Activated CD8-positive, alpha-beta T cell treated with anti-CD3 and anti-CD28 coated beads for 36 hours (primary cell): Measurements from ENCODE around the gene AGBL1. TPM values are rescaled to one million over a fixed set of nuclear protein-coding genes. Genes with fewer than 3 reads are reported as not detected.

Source experiments
- ATAC-seq: fragments of 200-7000 bp; cut with Tn5 transposase; one replicate; pipeline ENCODE4 v1.10.0; 2021; ENCODE audit warnings: mild to moderate bottlenecking, moderate library complexity
- CTCF ChIA-PET: fragments of 350-600 bp; sonication (Branson Sonifier 250); formaldehyde crosslinking; loops from one replicate; lab custom pipeline; 2021; ENCODE audit warnings: antibody characterized with exemption; lab: Charles Lee
- POLR2A ChIA-PET: fragments of 350-600 bp; sonication (Branson Sonifier 250); formaldehyde crosslinking; loops from one replicate; lab custom pipeline; 2021; ENCODE audit warnings: antibody characterized with exemption; lab: Charles Lee
- DNase-seq: peaks from one replicate; pipeline ENCODE4 v3.0.0-alpha.2; 2020
- H3K27ac Mint-ChIP-seq: one replicate; pipeline ENCODE4 v1.8.0; 2021; ENCODE audit warnings: mild to moderate bottlenecking, mixed read lengths
- H3K27me3 Mint-ChIP-seq: one replicate; pipeline ENCODE4 v1.8.0; 2021; ENCODE audit warnings: mixed read lengths
- H3K36me3 Mint-ChIP-seq: one replicate; pipeline ENCODE4 v1.8.0; 2021; ENCODE audit warnings: low read depth, mixed read lengths
- H3K4me1 Mint-ChIP-seq: one replicate; pipeline ENCODE4 v1.8.0; 2021; ENCODE audit warnings: low read depth, mixed read lengths
- H3K4me3 Mint-ChIP-seq: one replicate; pipeline ENCODE4 v1.8.0; 2021; ENCODE audit warnings: mild to moderate bottlenecking, moderate library complexity, mixed read lengths
- H3K9me3 Mint-ChIP-seq: one replicate; pipeline ENCODE4 v1.8.0; 2021; ENCODE audit warnings: mixed read lengths
- intact Hi-C: fragments of 100-400 bp; cut with micrococcal nuclease; formaldehyde crosslinking; loops from one replicate; pipeline ENCODE4 v1.10.0; 2022
- total RNA-seq, 2 experiments: library from RNA; stranded (reverse); gene quantifications; one replicate each; pipeline ENCODE4 v1.2.3, GENCODE V29; 2021
- TF ChIP-seq, protein P1 (sequence below): fragments of 200-600 bp; IDR thresholded peaks from one replicate; pipeline ENCODE4 v1.8.0; 2022; ENCODE audit warnings: antibody characterized with exemption, mild to moderate bottlenecking

Gene AGBL1
- total RNA-seq, 2 experiments from 2014 or later: not detected

DNA sequence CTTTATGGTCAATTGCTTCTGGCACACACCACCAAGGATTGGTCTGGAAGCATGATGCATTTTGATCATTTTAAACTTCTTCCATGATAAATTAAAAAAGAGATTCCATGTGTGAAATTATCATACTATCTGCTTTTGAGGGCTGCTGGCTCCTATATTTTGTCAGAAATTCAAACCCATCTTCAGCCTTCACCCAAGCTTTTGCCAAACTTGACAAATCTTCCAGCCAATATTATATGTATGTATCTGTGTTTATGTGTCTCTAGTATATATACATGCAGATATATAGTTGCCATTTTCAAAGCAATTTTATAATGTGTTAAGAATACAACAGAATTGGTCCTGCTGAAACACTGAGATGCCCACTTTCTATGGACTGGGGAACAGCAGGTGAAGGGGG, 275.7 kb downstream of the AGBL1 start:
- TF ChIP-seq, protein P1, sequence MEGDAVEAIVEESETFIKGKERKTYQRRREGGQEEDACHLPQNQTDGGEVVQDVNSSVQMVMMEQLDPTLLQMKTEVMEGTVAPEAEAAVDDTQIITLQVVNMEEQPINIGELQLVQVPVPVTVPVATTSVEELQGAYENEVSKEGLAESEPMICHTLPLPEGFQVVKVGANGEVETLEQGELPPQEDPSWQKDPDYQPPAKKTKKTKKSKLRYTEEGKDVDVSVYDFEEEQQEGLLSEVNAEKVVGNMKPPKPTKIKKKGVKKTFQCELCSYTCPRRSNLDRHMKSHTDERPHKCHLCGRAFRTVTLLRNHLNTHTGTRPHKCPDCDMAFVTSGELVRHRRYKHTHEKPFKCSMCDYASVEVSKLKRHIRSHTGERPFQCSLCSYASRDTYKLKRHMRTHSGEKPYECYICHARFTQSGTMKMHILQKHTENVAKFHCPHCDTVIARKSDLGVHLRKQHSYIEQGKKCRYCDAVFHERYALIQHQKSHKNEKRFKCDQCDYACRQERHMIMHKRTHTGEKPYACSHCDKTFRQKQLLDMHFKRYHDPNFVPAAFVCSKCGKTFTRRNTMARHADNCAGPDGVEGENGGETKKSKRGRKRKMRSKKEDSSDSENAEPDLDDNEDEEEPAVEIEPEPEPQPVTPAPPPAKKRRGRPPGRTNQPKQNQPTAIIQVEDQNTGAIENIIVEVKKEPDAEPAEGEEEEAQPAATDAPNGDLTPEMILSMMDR: no peak
- ATAC-seq: no peak
- Mint-ChIP-seq H3K4me3 (no peak overlapping the region), H3K9me3 (no peaks in the 10 kb centered on the region), H3K4me1 (no peaks in the 10 kb centered on the region), H3K27me3 (no peaks in the 10 kb centered on the region), H3K27ac (no peak overlapping the region), H3K36me3 (no peaks in the 10 kb centered on the region)
- CTCF ChIA-PET: no interaction called here
- POLR2A ChIA-PET: no interaction called here
- no peak for DNase-seq
- intact Hi-C loops: no loop called here

DNA sequence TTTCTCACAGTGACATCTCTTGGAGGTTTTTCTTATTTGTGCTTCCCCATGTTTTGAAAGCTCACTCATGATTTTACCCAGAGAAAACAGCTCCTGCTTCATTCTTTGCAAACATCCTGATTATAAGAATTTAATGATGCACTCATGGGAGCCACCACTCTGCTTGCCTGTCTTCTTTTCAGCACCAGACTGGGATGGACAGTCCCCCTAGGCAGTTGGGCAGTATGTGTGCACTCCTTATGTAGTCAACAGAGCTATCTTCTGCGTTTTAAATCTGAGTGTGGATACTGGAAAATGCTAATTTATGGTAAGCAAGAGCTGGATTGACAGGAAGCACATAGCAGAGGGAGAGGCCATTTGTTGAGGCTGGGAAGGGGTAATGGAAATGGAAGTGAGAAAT, 276.1 kb downstream of the AGBL1 start:
- CTCF ChIA-PET: no interaction called here
- TF ChIP-seq, protein P1: no peak
- Mint-ChIP-seq H3K27ac (no peak overlapping the region), H3K4me3 (no peak overlapping the region), H3K4me1 (no peaks in the 10 kb centered on the region), H3K27me3 (no peaks in the 10 kb centered on the region), H3K9me3 (no peaks in the 10 kb centered on the region), H3K36me3 (no peaks in the 10 kb centered on the region)
- intact Hi-C loops: no loop called here
- DNase-seq (no peak), ATAC-seq (no peak)
- POLR2A ChIA-PET: no interaction called here

DNA sequence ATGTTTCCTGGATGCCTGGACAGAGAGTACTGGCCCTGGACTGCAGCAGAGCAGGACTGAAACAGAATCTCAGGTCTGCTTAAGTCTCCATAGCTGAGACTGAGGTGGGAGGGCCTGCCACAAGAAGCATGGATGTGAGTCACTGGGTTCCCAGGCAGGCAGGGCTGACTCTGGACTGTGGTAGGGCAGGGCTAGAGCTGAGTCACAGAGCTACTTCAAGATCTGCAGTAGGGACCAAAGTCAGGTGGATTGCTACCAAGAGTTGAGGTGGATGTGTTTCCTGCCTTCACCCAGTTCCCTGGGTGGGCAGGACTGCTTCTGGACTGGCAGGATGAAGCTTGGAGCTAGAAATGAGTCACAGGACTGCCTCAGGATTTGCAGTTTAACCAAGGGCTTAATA, 282.9 kb downstream of the AGBL1 start:
- no peak overlapping the region for H3K4me3 Mint-ChIP-seq
- peaks cover 3% of the 10 kb centered on the region for H3K27me3 Mint-ChIP-seq
- peak; percentile 6 for DNase-seq
- peaks cover 5% of the 10 kb centered on the region for H3K9me3 Mint-ChIP-seq
- no peak for ATAC-seq
- TF ChIP-seq, protein P1: no peak
- POLR2A ChIA-PET: no interaction called here
- no peaks in the 10 kb centered on the region for H3K36me3 Mint-ChIP-seq
- no peaks in the 10 kb centered on the region for H3K4me1 Mint-ChIP-seq
- CTCF ChIA-PET: no interaction called here
- no peak overlapping the region for H3K27ac Mint-ChIP-seq
- intact Hi-C loops: no loop called here

DNA sequence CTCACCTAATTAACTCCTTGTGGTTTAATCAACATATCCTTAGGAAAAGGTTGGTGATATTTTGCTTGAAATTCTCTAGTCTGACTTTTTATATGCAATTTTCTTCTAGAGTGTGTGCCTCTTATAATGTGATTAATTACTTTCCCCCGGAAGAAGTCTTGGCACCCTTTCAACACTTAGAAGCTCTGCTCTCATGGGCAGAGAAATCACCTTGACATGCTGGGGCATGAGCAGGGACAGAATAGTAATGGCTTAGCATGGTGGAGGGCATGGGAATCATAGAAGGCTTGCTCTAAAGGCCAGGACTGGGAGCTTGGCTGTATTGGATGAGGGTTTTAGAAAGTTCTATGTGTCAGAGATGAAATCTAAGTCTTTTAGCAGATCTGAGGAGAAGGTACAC, 293.5 kb downstream of the AGBL1 start:
- no peaks in the 10 kb centered on the region for H3K36me3 Mint-ChIP-seq
- no peak for DNase-seq
- intact Hi-C loops: no loop called here
- H3K27me3 Mint-ChIP-seq: peaks cover under 1% of the 10 kb centered on the region
- ChIA-PET POLR2A (no interaction called here), CTCF (no interaction called here)
- no peak overlapping the region for H3K4me3 Mint-ChIP-seq
- H3K9me3 Mint-ChIP-seq: peaks cover 3% of the 10 kb centered on the region
- no peak overlapping the region for H3K27ac Mint-ChIP-seq
- TF ChIP-seq, protein P1: no peak
- no peaks in the 10 kb centered on the region for H3K4me1 Mint-ChIP-seq
- no peak for ATAC-seq

DNA sequence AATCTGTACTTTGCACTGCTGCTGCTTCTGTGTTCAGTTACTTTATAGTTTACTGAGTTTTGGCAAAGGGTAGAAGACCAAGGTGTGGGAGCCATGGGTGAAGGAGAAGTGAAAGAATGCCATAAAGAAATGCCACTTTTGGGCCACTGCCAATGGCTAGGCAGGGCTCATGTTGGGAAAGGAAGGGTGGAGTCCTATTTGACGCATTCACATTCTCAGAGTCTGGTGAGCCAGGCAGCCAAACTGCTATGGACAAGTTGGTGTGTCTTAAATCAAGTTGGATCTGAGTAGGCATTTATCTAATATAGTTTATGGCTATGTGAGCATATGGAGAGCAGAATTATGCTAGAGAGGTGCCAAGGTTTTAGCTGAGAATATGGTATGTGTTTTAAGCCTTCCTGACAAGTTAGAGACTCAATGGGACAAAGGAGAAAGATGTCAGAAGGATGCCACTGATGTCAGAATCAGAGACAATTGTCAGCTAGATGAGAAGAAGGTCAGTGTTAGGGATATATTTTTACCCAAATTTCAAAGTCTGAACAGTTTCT, 296.1 kb downstream of the AGBL1 start:
- no peaks in the 10 kb centered on the region for H3K4me1 Mint-ChIP-seq
- peaks cover 3% of the 10 kb centered on the region for H3K9me3 Mint-ChIP-seq
- no peak overlapping the region for H3K27ac Mint-ChIP-seq
- ChIA-PET POLR2A (interaction anchor here (1.3 kb wide), 1 partner anchor 13 kb away, joined by 3 read pairs; no protein-coding TSS in a partner anchor), CTCF (no interaction called here)
- peaks cover 2% of the 10 kb centered on the region for H3K27me3 Mint-ChIP-seq
- intact Hi-C loops: no loop called here
- TF ChIP-seq, protein P1: no peak
- H3K36me3 Mint-ChIP-seq: no peaks in the 10 kb centered on the region
- no peak for ATAC-seq
- H3K4me3 Mint-ChIP-seq: no peak overlapping the region
- DNase-seq: no peak
